ENCODE measurements around the gene UNC13C.
"Not testable (repeated sequence)": the region's sequence is repeated elsewhere in the genome, so short reads cannot be mapped to it uniquely, and the experiment has no call there.

UNC13C gene

GRCh38 chr15:53978253-53978906, at the start of gene UNC13C:
Gene UNC13C, plus strand, starts transcription at chr15:53978441. Its CDS starts 34,463 bp downstream, at chr15:54012904.
- peak; percentile 2 for DNase-seq

- no peak for DNase-seq
Observed at GRCh38 chr15:53936137-53936536, 42.1 kb upstream of the UNC13C start.

DNA sequence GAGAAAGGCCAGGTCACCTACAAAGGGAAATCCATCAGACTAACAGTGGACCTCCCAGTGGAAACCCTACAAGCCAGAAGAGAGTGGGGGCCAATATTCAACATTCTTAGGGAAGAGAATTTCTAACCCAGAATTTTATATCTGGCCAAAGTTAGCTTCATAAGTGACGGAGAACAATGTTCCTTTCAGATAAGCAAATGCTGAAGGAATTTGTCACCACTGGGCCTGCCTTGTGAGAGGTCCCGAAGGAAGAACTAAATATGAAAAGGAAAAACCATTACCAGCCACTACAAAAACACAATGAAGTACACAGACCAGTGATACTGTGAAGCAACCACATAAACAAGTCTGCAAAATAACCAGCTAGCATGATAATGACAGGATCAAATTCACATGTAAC, 40.6 kb upstream of the UNC13C start:
- not testable (repeated sequence) for DNase-seq

GRCh38 chr15:53950572-53950971, 27.7 kb upstream of the UNC13C start:
- no peak for DNase-seq

DNA sequence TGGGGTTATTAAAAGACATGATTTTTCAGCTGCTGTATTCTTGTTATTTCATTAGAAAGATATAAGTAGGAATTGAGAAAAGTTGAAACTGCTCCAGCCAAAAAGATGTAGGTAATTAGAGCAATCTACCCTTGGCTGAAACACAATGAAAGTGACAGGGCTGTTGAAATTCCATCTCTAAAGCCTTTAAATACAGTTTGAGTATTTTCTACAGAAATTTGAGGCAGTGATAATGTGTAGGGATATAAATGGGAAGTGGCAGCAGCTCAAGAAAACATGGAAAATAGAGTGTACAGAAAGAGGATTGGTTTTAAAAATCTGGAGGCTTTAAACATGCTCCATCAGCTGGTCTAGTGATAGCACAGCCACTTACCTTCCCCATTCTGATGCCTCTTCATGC, 22.8 kb upstream of the UNC13C start:
- no peak for DNase-seq

DNA sequence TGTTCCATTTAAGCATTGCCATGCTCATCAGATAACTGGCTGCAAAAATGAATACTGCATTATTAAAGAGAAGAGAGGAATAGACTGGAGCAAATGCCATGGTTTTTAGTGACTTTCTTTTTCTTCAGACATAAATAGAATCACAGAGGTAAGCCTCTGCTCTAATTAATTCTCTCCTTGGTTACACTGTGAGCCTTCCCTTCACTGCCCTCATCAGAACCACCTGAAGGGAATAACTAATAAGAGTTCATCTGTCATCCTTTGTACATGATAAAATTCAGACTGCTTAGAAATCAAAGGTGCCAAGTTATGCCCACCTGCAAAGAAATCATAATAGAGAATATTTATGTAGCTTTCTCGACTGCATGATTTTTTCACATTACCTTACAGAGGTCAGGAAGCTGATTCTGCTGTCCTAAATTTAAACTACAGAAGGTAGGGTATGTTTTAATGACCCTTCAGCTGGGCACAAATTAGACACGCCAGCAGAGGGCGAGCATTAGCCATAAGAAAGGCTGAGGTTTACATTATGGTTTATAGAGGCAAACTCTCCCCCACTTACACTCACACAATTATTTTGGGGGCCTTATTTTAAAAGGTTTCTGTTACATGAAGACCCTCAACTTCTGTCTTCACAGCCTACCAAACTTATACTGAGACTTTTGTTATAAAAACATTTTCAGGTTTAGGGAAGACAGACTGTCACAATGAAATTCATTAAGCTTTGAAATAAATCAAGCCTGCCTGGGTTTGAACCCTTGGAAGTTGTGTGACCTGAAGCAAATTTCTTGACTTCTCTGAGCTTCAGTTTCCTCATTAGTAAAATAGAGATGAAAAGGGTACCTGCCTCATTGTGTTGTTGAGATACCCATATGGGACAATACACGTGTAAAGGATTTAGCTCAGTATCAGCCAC, 15.3 kb upstream of the UNC13C start:
- peak; percentile 35 for DNase-seq

DNA sequence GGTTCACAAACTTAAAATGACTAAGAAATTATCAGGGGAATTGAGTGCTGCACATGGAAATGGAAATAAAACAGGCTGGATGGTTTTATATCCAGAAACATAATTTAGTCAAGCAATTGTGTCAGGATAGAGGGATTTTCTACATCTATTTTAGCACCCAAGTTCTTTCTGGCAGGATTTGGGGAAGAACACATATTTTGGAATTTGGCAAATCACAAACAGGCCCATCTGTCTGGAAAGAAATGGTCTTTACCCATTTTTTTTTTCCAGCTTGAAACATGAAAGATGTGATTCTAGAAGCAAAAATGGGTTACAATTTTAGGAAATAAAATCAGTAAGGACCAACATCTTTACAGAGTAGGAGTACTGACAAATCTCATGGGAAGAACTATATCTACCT, 14.4 kb upstream of the UNC13C start:
- DNase-seq: no peak

GRCh38 chr15:53974121-53974520, 4.1 kb upstream of the UNC13C start:
- DNase-seq: no peak

DNA sequence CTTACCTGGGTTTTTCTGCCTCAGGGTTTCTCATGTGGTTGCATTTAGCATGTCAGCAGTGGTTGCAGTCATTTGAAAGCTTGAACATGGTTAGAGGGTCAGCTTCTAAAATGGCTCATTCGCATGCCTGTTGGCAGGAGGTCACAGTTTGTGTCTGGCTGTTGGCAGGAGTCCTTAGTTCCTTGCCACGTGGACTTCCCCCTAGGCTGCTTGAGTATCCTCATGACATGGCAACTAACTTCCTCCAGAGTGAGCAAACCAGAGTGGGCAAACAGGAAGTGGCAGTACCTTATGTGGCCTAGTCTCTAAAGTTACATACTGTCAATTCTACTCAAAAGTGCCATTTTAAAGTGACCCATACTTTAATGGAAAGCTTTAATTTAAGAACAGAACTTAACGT, 3.4 kb upstream of the UNC13C start:
- DNase-seq: no peak

DNA sequence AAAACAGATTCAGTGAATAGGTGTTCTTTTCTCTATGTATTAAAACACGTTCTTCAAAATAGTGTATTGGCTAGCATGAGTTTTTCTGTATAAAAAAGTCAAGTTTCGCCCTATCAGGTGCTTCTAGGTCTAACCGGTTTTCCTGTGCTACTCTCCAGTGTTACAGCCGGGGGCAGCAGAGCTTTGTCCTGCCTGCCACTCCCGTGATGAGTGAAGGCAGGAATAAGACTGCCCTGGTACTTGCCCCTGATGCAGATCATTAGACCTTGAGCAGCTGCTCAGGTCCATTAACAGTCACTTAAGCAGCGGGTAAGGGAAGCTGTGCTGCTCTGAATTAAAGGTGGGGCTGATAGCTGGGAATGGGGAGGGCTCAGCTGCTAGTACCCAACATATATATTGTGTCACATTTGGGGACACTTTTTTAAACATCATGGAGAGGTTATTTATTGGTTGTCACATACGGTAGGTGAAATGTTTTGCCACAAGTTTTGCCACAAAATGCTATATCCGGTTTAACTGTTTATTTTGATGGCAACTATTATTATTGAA, 1.3 kb upstream of the UNC13C start:
- no peak for DNase-seq

DNA sequence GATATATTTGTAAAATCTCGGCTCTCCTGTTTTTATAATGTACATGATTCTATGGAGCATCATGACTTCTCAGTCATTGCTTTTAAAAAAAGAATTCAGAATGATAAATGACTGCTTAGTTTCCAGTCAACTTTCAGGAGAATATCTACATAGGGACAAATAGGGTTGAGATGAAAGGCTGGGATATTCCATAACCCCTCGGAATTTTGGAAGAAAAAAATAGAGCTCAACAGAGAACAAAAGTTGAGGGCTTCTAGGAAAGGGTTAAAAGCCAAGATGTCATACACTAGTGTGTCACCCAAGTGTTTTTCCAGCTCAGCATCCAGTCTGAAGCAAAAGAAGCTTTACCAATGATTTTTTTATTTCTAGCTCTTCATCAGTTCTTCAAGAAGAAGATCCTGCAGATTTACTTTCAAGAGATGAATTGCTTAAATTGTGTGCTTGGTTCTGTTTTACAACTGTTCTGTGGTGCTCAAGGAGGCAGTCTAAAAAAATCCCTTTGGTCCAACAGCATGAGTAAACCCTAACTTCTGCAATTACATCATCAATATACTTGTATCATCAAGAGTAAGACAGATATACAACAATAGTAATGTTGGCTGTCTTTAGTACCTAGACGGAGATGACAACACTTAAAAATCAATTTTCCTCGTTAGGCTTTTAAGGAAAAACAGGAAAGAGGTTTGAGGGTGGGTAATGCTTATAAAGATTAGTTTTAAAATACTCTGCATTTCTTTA, 979 bp downstream of the UNC13C start:
- no peak for DNase-seq

- DNase-seq: no peak
Observed at GRCh38 chr15:53980021-53980420, 1.8 kb downstream of the UNC13C start.

- DNase-seq: no peak
Observed at GRCh38 chr15:53982071-53982680, 3.9 kb downstream of the UNC13C start.

GRCh38 chr15:53982876-53983275, 4.6 kb downstream of the UNC13C start:
- no peak for DNase-seq

DNA sequence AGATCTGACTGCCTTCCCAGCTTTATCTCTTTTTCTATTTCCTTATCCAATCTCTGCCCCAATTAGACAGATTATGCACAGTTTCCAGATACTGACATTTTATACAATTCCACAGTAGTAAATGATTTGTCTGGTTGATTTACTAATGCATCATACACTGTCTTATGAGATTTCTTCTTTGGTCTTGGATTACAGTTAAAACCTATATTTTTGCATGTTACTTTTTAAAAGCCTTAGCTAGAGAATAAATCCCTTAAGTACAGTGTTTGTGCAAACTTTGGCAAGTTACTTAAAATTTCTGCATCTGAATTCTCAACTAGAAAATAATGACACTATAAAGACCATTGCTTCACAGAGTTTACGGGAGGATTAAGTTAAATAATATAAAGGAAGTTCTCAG, 6.0 kb downstream of the UNC13C start:
- no peak for DNase-seq

DNA sequence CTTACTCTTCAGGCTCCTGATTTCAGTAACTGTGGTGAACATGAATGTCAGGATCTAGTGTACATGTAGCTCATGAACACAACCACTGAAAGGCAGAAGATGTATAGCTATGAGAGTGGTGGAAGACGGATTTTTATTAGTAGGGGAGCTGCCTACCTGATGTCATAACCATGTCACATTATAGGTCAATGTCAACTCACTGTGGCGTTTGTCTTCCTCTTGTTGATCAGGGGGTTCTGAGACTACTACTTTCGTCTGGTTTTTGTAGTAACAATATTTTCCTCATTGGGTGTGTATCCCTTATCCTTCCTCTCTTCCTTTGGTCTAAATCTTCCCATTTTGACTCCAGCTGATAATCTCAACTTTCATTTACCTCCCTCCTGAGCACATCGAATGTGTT, 7.3 kb downstream of the UNC13C start:
- no peak for DNase-seq

GRCh38 chr15:53987480-53987879, 9.2 kb downstream of the UNC13C start:
- DNase-seq: no peak

DNA sequence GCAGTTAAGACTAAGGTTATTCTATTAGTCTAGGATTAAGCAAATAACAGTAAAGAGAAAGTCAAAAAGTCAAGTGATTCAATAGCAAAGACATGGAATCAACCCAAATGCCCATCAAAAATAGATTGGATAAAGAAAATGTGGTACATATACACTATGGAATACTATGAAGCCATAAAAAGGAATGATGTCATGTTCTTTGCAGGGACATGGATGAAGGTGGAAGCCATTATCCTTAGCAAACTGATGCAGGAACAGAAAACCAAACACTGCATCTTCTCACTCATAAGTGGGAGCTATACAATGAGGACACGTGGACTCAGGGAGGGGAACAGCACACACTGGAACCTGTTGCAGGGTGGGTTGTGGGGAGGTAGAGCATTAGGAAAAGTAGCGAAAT, 29.0 kb downstream of the UNC13C start:
- no peak for DNase-seq

DNA sequence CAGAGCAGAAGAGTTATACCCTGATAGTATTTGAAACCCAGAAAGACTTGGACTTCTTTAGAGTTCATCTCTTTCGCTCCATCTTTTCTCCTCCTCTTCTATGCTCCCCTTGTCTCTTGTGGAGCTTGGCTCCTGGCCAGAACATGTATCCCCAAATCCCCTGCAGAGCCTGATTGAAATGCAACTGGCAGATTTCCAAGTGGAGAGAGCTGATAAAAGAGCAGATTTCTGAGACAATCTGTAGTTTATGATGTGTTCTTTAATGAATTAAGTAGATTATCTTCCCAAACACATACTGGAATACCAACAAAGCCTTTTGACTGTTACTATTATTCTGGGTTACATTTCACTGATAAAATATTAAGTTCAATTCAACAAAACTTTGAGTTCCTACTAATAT, 33.4 kb downstream of the UNC13C start:
- DNase-seq: no peak

GRCh38 chr15:54014067-54014655, 35.9 kb downstream of the UNC13C start:
- DNase-seq: no peak

- DNase-seq: no peak
Observed at GRCh38 chr15:54017251-54017650, 39.0 kb downstream of the UNC13C start.

DNA sequence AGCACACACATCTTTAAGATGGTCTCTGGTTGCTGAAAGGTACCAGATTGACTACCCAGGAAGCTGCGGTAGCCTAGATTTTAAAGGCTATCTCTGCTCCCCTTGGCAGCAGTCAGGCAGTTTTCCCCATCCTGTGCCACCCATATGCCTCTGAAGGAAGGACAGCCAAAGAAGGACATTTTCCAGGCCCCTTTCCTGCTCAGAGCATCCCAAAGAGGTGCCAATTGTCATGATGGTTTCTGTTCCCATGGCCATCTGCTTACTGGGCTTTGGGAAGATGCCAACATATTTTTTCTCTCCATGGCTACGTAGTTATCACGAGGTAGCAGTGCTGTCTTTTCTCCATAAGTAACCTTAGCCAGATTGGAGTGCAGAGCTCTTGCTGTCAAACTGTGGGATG, 39.7 kb downstream of the UNC13C start:
- DNase-seq: no peak

- DNase-seq: no peak
Observed at GRCh38 chr15:54026258-54026657, 48.0 kb downstream of the UNC13C start.
